ENCODE results near the gene PRORP.
"Not testable (repeated sequence)": the region's sequence is repeated elsewhere in the genome, so short reads cannot be mapped to it uniquely, and the experiment has no call there.

PRORP gene

DNA sequence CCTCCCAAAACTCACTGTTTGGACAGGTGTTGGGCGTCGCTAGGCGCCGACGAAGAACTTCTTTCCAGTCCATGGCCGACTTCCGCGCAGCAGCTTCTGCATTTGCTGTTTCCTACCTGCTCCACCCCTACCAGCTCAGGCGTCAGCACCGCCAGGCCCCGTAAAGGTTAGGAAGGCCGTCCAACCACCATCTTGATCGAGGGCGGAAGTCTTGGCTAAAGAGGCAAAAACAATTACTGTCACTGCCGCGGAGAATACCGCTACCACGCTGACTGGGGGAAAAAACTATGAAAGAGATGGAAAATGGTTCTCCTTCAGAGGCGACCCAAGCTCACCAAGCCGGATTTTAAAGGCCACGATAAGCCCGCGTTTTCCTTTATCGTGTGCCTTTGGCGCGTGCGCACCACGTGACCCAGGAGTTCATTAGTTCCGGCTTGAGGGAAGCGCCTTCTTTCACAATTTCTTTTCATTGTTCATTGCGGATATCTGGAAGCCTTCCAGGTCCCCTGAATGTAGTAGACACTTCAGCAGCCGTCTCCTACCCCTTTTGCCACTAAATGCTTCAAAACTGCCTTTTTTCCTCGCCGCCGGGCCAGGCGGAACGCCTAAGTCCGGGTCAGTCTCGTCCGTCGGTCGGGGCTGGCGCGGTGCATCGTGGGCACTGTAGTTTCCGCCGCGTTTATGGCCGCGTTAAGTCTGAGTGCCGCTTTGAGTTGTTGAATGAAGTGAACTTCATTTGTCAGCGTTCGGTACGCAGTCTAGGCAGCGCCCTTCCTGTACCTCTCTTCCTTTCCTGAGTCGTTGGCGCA, at the start of gene PRORP, which contains the start of gene PPP2R3C:
TSS of gene PRORP (plus strand) at position 666 of the 809 bp plus-strand sequence. CDS start 694 bp downstream, outside the sequence.
TSS of gene PPP2R3C (minus strand) at position 104 of the 809 bp plus-strand sequence. CDS start at position 73, 31 bp downstream.
- DNase-seq, result peak; percentile 78

DNA sequence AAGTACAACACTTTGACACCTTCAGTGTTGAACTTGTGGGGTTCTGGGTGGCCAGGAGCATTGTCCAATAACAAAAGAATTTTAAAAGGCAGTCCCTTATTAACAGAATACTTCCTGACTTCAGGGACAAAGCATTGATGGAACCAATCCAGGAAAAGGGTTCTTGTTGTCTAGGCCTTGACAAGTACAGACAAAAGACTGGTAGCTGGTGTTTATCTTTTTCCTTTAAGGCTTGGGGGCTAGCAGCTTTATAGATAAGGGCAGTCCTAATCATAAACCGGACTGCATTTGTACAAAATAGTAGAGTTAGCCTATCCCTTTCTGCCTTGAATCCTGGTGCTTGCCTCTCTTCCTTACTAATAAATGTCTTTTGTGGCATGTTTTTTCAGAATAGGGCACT, 48.9 kb upstream of the PRORP start:
- DNase-seq, result no peak

DNA sequence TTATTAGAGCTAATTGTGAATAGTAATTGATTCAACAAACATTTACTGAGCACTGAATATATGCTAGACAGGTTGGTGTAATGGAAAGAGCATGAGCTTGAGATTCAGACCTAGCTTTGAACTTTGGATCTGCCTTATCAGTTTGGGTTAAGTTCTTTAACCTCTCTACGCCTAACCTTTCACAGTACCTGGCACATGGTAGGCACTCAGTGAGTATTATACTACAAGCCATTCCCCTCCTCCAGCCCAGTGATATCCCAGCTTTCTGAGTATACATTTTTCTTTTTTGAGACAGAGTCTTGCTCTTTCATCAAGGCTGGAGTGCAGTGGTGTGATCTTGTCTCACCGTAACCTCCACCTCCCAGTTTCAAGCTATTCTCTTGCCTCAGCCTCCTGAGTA, 44.3 kb upstream of the PRORP start:
- no peak for DNase-seq

DNA sequence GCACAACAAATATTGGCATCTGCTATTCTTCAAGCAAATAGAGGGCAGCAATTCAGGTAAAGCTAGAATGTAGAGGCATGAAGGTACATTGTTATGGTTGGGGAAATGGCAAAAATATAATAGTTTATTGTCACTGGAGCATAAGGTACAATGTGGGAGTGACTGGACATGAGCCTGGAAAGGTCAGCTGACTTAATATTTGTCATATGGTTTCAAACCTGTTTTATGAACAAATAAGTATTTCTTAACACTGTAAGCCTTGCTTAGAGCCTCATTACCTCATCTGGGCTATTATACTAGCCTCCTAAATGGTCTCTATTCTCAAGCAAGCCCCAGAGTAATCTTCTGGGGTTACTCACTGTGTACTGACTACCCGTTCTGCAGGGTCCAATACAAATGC, 42.6 kb upstream of the PRORP start:
- DNase-seq, result no peak

DNA sequence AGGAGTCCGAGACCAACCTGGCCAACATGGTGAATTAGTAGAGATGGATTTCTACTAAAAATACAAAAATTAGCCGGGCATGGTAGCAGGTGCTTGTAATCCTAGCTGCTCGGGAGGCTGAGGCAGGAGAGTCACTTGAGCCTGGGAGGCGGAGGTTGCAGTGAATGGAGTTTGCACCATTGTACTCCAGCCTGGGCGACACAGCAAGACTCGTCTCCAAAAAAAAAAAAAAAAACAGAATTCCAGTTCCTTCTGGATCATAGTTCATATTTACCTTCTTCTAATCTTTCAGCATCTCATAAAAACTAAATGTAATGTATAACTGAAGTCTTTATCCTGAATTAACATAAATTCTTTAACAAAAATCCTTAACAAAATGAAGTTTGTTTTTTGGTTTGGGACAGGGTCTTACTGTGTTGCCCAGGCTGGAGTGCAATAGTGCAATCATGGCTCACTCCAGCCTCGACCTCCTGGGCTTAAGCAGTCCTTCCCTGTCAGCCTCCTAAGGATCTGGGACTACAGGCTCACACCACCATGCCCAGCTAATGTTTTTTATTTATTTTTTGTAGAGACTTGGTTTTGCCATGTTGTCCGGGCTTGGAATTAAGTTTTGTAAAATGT, 38.7 kb upstream of the PRORP start:
- DNase-seq, result no peak

DNA sequence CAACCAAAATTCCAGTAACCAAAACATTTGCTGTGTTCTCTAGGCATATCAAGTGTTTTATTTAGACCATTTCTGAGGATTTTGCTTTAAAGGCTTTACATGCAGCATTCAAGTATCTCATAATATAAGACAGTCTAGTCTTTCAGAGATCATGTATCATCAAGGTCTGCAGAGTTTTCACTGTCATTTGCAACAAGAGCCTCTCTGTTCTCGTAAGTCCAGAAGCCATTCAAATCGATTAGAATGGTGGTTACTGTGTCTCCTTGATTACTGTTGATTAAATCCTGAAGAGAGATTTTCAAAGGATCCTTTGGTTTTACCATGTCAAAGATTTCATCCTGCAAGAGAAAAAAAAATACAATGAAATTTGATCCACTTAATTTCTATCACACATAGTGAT, 36.9 kb upstream of the PRORP start:
- DNase-seq, result no peak

DNA sequence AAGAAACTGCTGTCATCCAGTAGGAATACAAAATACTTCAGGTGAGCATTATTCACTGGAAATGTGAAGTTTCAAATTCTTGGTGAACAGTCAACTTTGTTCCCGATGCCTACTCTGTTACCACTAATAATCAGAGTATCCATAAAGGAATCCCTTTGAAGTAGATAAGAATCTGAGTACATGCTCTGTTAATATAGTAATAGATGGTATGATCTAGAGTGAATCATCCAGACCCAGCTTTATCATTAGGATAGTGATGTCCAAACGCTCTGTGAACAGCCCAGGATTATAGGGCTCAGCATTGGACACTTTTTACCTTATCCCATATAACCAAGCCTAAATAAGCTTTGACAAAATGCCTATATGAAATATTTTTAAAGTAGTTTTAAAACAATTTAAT, 33.8 kb upstream of the PRORP start:
- DNase-seq, result no peak

DNA sequence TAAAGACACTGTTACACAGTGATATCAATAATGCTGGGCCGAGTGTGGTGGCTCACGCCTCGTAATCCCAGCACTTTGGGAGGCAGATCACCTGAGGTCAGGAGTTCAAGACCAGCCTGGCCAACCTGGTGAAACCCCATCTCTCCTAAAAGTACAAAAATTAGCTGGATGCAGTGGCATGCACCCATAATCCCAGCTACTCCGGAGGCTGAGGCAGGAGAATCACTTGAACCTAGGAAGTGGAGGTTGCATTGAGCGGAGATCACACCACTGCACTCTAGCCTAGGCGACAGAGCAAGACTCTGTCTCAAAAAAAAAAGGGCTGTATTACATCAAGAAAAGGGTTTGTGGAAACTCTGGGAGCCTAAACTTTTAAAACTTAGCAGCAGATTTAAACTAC, 27.7 kb upstream of the PRORP start:
- not testable (repeated sequence) for DNase-seq

DNA sequence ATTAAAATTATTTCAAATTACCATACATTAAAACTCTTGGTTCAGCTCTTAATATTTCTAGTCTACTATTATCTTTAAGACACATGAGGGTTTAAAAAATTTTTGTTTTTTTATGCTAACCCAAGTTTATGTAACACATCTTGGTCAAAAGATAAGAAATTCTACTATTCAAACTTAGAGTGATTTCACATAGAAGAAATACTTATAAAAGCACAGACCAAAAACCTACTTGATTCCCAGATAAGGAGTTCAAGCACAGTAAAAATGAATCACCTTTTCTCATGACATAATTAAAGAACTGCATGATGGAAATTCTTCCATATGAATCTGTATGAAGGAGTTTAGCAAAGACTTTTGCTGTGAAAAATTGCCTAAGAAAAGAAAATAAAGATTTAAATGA, 14.5 kb upstream of the PRORP start:
- DNase-seq, result no peak

DNA sequence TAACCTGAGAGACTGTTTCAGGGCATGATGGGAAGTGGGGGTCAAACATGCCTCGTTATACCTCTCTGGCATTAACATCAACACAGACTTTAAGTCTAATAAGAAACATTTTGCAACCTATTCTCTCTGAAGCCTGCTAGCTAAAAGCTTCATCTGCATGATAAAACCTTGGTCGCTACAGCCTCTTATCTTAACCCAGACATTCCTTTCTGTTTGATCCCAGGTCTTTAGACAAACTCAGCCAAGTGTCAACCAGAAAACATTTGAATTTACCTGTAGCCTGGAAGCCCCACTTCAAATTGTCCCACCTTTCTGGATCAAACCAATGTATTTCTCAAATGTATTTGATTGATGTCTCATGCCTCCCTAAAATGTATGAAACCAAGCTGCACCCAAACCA, 9.7 kb upstream of the PRORP start:
- DNase-seq, result no peak

DNA sequence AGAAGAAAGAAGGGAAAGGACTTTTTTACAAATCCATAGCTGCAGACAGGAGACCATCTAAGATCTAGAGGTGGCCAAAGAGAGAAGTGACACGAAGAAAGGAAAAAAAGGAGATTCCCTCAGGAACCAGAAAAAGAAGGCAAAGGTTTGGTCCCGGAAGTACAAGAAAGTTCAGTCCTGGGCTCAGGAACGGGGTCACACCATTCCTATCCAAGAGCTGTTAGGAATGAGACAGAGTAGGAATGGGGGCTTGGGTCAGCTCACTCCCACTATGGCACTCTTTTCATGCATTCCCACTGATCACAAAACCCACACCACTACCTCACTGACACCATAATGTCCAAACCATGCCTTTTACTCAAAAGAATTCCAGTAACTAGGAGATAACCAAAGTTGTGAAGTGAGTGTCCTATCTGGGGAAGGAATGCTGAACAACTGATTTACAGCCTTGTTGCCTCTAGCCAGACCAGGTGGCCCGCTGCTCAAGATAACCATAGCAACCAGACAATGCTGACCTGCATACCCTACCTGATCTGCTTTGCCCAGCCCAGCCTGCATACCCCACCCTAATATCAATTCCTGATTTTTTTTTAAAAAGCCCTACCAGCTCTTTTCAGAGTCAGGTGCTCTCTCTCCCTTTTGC, 8.9 kb upstream of the PRORP start:
- no peak for DNase-seq

DNA sequence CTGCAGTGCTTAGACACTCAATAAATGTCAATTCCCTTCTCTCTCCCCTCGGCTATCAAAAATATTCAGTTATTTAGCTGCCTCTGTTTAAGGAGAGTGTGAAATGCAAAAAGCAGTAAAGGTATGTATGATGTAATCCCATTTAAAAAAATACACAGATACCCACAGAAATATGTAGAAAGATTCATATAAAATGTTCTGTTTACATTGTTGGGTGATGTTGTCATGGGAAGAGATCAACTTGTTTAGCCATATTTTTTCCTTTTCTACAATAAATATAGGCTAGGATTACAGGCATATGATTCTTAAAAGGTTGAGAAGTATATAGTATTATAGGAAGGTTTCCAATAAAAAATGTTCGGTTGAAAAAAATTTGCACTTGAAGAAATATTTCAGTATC, 8.3 kb upstream of the PRORP start:
- no peak for DNase-seq

DNA sequence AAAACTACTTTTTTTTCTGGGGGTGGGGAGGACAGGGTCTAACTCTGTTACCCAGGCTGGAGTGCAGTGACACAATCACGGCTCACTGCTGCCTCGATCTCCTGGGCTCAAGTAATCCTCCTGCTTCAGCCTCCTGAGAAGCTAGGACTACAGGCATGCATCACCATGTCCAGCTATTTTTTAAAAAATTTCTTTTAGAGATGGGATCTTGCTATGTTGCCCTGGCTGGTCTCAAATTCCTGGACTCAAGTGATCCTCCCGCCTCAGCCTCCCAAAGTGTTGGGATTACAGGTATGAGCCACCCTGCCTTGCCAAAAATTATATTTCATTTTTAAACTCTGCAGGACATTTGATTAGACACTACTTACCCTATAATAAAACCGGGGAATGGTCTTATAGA, 6.1 kb upstream of the PRORP start:
- DNase-seq, result no peak

DNA sequence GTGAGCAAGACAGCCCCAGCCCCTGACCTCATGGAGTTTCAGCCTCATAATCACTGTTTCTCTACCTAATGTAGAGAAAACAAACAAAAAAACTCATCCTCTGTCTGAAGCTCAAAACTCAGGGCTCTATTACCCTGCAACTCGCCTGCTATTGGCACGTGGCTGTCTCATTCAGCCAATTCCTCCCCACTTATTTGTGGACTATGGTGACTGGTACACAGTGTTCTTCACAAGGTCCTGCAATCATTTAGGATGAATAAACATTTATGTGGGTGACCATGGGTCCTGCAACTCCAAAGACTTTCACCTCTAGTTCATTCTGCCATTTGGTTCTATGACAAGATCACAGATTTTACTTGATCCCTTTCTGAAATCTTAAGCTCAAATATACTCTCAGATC, 5.2 kb upstream of the PRORP start:
- no peak for DNase-seq

DNA sequence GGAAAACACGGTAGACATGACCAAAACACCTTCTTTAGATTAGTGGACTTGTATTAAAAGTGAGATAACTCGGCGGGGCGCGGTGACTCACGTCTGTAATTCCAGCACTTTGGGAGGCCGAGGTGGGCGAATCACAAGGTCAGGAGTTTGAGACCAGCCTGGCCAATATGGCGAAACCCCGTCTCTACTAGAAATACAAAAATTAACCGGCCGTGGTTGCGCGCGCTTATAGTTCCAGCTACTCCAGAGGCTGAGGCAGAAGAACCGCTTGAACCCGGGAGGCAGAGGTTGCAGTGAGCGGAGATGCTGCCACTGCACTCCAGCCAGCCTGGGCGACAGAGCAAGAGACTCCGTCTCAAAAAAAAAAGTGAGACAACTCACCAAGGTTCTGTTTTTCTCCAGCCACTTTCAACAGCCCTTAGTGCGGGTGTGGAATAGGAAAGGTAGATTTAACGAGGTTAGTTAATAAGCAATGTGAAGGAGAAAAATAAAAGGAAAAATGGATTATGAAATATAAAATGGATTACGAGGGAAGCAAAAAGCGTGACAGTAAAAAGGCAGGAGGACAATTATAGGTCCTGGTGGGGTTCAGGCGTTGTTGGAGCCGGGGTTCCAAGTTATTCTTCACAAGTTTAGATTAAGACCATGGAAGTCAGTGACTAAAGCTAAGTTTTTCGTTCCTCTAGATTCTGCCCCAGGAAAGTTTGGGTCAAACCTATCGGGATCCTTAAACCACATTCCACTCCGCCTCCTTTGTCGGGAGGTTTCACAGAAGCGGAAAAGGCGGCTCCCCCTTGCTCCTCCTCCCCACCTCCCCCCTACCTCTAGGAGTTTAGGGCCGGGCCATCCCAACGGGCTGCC, 1.1 kb upstream of the PRORP start:
- no peak for DNase-seq

DNA sequence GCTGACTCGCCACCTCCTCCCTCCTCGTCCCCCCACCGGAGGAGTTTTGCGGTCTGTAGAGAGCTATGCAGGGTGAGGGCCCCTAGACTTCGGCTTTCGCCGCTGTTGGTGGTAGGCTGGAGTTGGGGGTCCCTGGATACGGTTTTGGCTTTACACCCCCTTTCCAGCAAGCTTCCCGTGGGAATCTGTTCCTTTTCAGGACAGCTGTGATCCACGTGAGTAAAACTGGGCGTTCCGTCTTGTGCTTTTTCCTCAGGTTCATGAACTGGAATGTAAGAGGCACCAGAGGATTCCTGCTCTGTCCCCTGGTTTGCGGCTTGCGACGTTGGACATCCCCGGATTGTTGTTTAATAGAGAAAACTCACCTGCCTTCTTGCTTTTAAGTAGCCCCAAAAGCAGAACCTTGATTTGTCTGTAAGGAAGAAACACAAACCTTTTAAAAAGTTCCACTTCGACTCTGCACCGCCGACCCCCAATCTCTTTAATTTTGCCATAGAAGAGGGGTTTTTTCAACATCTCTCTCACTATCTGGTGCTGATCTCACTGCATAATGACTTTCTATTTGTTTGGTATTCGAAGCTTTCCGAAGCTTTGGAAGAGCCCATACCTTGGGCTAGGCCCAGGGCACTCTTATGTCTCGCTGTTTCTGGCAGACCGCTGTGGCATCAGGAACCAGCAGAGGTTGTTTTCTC, 490 bp downstream of the PRORP start:
- no peak for DNase-seq

DNA sequence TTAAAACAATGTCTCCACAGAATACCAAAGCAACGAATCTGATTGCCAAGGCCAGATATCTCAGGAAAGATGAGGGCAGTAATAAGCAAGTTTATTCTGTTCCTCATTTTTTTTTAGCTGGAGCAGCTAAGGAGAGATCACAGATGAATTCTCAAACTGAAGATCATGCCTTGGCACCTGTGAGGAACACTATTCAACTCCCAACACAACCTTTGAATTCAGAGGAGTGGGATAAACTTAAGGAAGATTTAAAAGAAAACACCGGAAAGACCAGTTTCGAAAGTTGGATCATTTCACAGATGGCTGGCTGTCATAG, 994 bp downstream of the PRORP start:
- DNase-seq, result no peak

DNA sequence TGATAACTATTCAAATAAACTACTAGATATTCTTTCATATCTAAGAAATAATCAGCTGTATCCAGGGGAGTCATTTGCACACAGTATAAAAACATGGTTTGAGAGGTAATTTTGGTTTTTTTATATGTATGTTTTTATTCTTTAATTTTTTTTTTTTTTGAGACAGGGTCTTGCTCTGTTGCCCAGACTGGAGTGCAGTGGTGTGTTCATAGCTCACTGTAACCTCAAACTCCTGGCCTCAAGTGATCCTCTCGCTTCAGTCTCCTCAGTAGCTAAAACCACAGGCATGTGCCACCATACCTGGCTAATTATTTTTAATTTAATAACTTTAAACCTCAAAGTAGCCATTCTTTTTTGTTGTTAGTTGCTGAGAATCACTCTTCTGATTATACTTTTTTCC, 1.8 kb downstream of the PRORP start:
- no peak for DNase-seq

DNA sequence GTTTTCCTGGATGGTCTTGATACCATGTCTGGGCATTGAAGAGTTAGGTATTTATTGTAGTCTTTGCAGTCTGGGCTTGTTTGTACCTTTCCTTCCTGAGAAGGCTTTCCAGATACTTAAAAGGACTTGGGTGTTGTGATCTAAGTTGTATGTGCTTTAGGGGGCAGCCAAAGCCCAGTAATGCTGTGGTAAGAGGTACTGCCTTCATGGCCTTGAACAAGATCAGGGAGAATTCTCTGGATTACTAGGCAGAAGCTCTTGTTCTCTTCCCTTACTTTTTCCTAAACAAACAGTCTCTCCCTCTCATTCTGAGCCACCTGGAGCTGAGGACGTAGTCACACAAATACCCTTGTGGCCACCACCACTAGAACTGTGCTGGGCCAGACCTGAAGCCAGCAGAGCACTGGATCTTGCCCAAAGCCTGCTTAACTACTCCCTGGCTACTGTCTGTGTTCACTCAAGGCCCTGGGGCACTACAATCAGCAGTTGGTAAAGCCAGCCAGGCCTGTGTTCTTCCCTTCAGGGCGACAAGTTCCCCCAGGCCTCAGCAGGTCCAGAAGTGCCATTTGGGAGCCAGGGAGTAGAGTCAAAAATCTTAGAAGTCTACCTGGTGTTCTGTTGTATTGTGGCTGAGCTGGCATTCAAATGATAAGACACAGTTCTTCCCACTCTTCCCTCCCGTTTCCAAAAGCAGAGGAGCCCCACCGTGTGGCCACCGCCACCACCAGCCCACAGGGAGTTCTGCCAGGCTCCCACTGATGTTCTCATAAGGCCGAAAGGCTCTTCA, 11.4 kb downstream of the PRORP start:
- no peak for DNase-seq

DNA sequence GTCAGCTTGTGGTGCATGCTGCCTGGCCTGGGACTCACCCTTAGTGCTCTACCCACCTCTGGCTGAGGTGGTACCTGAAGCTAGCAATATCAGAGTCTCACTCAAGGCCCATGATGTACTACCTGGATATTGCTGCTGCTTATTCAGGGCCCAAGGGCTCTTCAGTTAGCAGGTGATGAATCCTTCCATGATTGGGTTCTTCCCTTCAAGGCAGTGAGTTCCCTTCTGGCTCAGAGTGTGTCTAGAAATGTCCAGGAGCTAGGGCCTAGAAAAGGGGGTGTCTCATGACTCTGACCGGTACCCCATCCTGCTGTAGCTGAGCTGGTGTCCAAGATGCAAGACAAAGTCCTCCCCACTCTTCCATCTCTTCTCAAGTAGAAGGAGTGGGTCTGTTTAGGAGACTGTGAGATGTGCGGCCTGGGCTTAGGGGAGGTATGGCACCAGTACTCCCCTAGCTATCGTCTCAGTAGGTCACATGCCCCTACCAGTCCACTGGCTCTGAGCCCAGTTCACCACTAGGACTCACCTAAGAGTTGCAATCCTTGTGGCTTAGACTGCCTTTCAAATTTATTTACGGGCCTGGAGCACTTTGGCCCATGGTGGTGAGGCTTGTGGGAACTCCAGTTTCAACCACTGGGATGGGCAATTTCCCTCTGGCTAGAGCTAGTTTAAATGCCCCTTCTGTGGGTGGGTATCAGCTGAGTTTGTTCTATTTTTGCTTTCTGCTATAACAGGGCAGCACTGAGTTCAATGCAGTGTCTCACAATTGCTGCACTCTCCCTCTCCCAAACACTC, 12.2 kb downstream of the PRORP start:
- DNase-seq, result no peak

DNA sequence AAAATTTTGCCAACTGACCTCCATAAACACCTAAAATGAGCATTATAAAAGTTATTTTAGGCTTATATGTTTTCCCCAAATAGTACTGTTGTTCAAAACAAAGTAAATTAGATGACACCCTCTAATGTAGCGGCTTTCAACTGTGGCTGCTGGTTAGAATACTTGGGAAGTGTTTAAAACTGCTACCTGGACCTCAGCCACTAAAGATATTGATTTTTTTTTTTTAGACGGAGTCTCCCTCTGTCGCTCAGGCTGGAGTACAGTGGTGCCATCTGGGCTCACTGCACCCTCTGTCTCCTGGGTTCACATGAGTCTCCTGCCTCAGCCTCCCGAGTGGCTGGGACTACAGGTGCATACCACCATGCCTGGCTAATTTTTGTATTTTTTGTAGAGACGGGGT, 16.2 kb downstream of the PRORP start:
- DNase-seq, result no peak
